HG03025 (cell line): ENCODE data around the gene BACE1-AS.
"Not testable (repeated sequence)": the region's sequence is repeated elsewhere in the genome, so short reads cannot be mapped to it uniquely, and the experiment has no call there.

Experiments used
- ATAC-seq: cut with Tn5 transposase; IDR thresholded peaks from one replicate; pipeline ENCODE4 v1.9.1; 2021; ENCODE audit warnings: mild to moderate bottlenecking, moderate library complexity; ENCODE audit not compliant: unreplicated experiment, low FRiP score

BACE1-AS gene

GRCh38 chr11:117290809-117291396, at the start of gene BACE1-AS:
TSS of gene BACE1-AS (plus strand) at chr11:117291346.
- no peak for ATAC-seq

GRCh38 chr11:117248341-117248740, 42.8 kb upstream of the BACE1-AS start:
- no peak for ATAC-seq

GRCh38 chr11:117249571-117249970, 41.6 kb upstream of the BACE1-AS start:
- no peak for ATAC-seq

- no peak for ATAC-seq
These were observed 39.6 kb upstream of the BACE1-AS start for GRCh38 chr11:117251506-117251905.

GRCh38 chr11:117255966-117256365, 35.2 kb upstream of the BACE1-AS start:
- ATAC-seq: no peak

GRCh38 chr11:117256573-117256972, 34.6 kb upstream of the BACE1-AS start:
- ATAC-seq: no peak

- no peak for ATAC-seq
These were observed 32.6 kb upstream of the BACE1-AS start for GRCh38 chr11:117258576-117258975.

GRCh38 chr11:117259417-117259816, 31.7 kb upstream of the BACE1-AS start:
- ATAC-seq: no peak

- ATAC-seq: not testable (repeated sequence)
These were observed 26.4 kb upstream of the BACE1-AS start for GRCh38 chr11:117264624-117265323.

GRCh38 chr11:117265745-117266144, 25.4 kb upstream of the BACE1-AS start:
- ATAC-seq: no peak

GRCh38 chr11:117269856-117270255, 21.3 kb upstream of the BACE1-AS start:
- ATAC-seq: no peak

- no peak for ATAC-seq
These were observed 19.9 kb upstream of the BACE1-AS start for GRCh38 chr11:117271208-117271607.

- ATAC-seq: not testable (repeated sequence)
These were observed 19.0 kb upstream of the BACE1-AS start for GRCh38 chr11:117272175-117272574.

GRCh38 chr11:117273550-117274289, 17.4 kb upstream of the BACE1-AS start:
- ATAC-seq: no peak

GRCh38 chr11:117278347-117278746, 12.8 kb upstream of the BACE1-AS start:
- no peak for ATAC-seq

- no peak for ATAC-seq
These were observed 11.3 kb upstream of the BACE1-AS start for GRCh38 chr11:117279711-117280376.

- no peak for ATAC-seq
These were observed 10.0 kb upstream of the BACE1-AS start for GRCh38 chr11:117281159-117281558.

- ATAC-seq: no peak
These were observed 9.3 kb upstream of the BACE1-AS start for GRCh38 chr11:117281869-117282268.

- ATAC-seq: no peak
These were observed 8.2 kb upstream of the BACE1-AS start for GRCh38 chr11:117282956-117283355.

- no peak for ATAC-seq
These were observed 7.1 kb upstream of the BACE1-AS start for GRCh38 chr11:117284053-117284452.

GRCh38 chr11:117286588-117286987, 4.6 kb upstream of the BACE1-AS start:
- no peak for ATAC-seq
